Rectal smooth muscle tissue (tissue), 1 donor: Measurements from ENCODE around the gene RHNO1.
A peak's percentile ranks its signal among the peaks of the same experiment; 100 is the strongest.

ENCODE experiments used
- H3K27ac ChIP-seq: one replicate; pipeline ENCODE4 v1.7.0; 2013; ENCODE audit warnings: low read depth, low read length, inconsistent platforms
- H3K27me3 ChIP-seq: one replicate; pipeline ENCODE4 v1.7.0; 2013; ENCODE audit warnings: low read length; ENCODE audit not compliant: control insufficient read depth, insufficient read depth
- H3K36me3 ChIP-seq: one replicate; pipeline ENCODE4 v1.7.0; 2013; ENCODE audit warnings: low read length; ENCODE audit not compliant: control insufficient read depth, insufficient read depth
- H3K4me1 ChIP-seq: one replicate; pipeline ENCODE4 v1.7.0; 2013; ENCODE audit warnings: low read length; ENCODE audit not compliant: control insufficient read depth, insufficient read depth
- H3K4me3 ChIP-seq: one replicate; pipeline ENCODE4 v1.7.0; 2013; ENCODE audit warnings: low read length
- H3K9ac ChIP-seq: one replicate; pipeline ENCODE4 v1.7.0; 2013; ENCODE audit warnings: low read length

Gene RHNO1

GRCh38 chr12:2893007-2893406, 16.0 kb downstream of the RHNO1 start:
- Histone ChIP-seq H3K9ac (no peak overlapping the region), H3K27ac (no peak overlapping the region), H3K27me3 (no peaks in the 10 kb centered on the region), H3K4me3 (peak overlapping the region; percentile 46), H3K4me1 (peaks cover 11% of the 10 kb centered on the region), H3K36me3 (no peaks in the 10 kb centered on the region)

GRCh38 chr12:2895051-2895451, 18.0 kb downstream of the RHNO1 start:
- H3K4me3 ChIP-seq, result no peak overlapping the region
- no peak overlapping the region for H3K9ac ChIP-seq

GRCh38 chr12:2895511-2895910, 18.5 kb downstream of the RHNO1 start:
- H3K4me1 ChIP-seq, result peaks cover 5% of the 10 kb centered on the region
- peak overlapping the region; percentile 27 for H3K27ac ChIP-seq
- no peaks in the 10 kb centered on the region for H3K27me3 ChIP-seq
- H3K36me3 ChIP-seq, result no peaks in the 10 kb centered on the region
- no peak overlapping the region for H3K9ac ChIP-seq
- no peak overlapping the region for H3K4me3 ChIP-seq

More at GRCh38 chr12:2895051-2895451, 18.0 kb downstream of the RHNO1 start:
- Histone ChIP-seq H3K36me3 (no peaks in the 10 kb centered on the region), H3K27ac (peak overlapping the region; percentile 27), H3K27me3 (no peaks in the 10 kb centered on the region), H3K4me1 (peaks cover 8% of the 10 kb centered on the region)

DNA sequence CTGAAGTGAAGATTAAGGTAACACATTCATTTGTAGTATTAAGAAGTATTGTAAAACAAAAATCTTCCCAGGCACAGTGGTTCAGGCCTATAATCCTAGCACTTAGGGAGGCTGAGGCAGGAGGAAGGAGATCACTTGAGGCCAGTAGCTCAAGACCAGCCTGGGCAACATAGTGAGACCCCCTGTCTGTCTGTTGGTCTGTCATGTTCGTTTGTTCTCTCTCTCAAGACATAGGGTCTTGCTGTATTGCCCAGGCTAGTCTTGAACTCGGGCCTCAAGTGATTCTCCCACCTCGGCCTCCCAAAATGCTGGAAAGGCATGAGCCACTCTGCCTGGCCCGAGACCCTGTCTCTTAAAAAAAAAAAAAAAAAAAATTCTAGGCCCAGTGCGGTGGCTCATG, 20.4 kb downstream of the RHNO1 start:
- Histone ChIP-seq H3K4me3 (no peak overlapping the region), H3K9ac (no peak overlapping the region), H3K4me1 (peaks cover 11% of the 10 kb centered on the region), H3K36me3 (no peaks in the 10 kb centered on the region), H3K27ac (no peak overlapping the region), H3K27me3 (no peaks in the 10 kb centered on the region)

- Histone ChIP-seq H3K27ac (no peak overlapping the region), H3K27me3 (no peaks in the 10 kb centered on the region), H3K36me3 (no peaks in the 10 kb centered on the region), H3K4me3 (no peak overlapping the region), H3K4me1 (peaks cover 8% of the 10 kb centered on the region), H3K9ac (no peak overlapping the region)
Observed at GRCh38 chr12:2900642-2901041, 23.6 kb downstream of the RHNO1 start.

GRCh38 chr12:2902272-2902880, 25.4 kb downstream of the RHNO1 start:
- H3K36me3 ChIP-seq, result no peaks in the 10 kb centered on the region
- no peak overlapping the region for H3K9ac ChIP-seq
- H3K4me1 ChIP-seq, result peaks cover 8% of the 10 kb centered on the region
- H3K27me3 ChIP-seq, result no peaks in the 10 kb centered on the region
- H3K27ac ChIP-seq, result no peak overlapping the region
- no peak overlapping the region for H3K4me3 ChIP-seq

GRCh38 chr12:2904260-2904659, 27.2 kb downstream of the RHNO1 start:
- no peak overlapping the region for H3K4me3 ChIP-seq
- H3K4me1 ChIP-seq, result peaks cover 8% of the 10 kb centered on the region
- H3K9ac ChIP-seq, result no peak overlapping the region
- H3K27me3 ChIP-seq, result no peaks in the 10 kb centered on the region
- H3K36me3 ChIP-seq, result no peaks in the 10 kb centered on the region
- no peak overlapping the region for H3K27ac ChIP-seq

DNA sequence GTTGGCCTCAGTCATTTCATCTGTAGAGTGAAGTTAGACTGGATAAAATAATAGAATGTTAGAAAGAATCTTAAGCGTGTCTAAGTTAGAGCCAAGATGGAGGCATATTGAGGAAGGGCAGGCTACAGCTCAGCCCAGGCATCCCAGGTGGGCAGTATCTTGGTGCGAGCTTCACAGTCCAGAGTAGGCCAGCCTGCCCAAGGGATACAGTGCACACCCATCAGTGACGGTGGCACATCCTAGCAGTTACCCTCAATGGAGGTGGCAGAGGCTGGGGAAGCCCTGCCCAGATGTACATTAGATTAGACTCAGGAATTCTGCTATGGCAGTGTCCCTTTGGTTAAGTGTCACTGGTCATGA, 35.2 kb downstream of the RHNO1 start:
- H3K27me3 ChIP-seq, result no peaks in the 10 kb centered on the region
- no peaks in the 10 kb centered on the region for H3K4me1 ChIP-seq
- H3K27ac ChIP-seq, result no peak overlapping the region
- H3K4me3 ChIP-seq, result no peak overlapping the region
- no peaks in the 10 kb centered on the region for H3K36me3 ChIP-seq
- H3K9ac ChIP-seq, result no peak overlapping the region

GRCh38 chr12:2919249-2919648, 42.2 kb downstream of the RHNO1 start:
- Histone ChIP-seq H3K4me3 (no peak overlapping the region), H3K36me3 (peaks cover 10% of the 10 kb centered on the region), H3K27me3 (no peaks in the 10 kb centered on the region), H3K9ac (no peak overlapping the region), H3K4me1 (no peaks in the 10 kb centered on the region), H3K27ac (no peak overlapping the region)

DNA sequence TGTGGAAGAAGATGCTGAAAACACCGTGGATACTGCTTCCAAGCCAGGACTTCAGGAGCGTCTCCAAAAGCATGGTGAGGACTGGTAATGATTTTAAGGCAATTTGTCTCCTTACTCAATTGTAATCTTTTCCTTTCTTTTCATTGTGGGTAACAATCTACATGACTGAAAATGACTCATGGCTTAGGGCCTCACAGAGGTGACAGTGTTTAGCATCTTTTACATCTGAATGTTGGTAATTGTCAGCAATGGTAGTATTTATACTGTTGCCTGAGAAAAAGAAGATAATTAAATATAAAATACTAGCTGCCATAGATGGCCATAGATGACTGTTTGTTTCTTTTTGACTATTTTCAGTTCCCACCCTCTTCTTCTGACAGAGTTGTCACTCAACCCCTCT, 45.3 kb downstream of the RHNO1 start:
- no peak overlapping the region for H3K27ac ChIP-seq
- no peaks in the 10 kb centered on the region for H3K27me3 ChIP-seq
- peaks cover 18% of the 10 kb centered on the region for H3K36me3 ChIP-seq
- H3K4me3 ChIP-seq, result no peak overlapping the region
- no peak overlapping the region for H3K9ac ChIP-seq
- H3K4me1 ChIP-seq, result no peaks in the 10 kb centered on the region

DNA sequence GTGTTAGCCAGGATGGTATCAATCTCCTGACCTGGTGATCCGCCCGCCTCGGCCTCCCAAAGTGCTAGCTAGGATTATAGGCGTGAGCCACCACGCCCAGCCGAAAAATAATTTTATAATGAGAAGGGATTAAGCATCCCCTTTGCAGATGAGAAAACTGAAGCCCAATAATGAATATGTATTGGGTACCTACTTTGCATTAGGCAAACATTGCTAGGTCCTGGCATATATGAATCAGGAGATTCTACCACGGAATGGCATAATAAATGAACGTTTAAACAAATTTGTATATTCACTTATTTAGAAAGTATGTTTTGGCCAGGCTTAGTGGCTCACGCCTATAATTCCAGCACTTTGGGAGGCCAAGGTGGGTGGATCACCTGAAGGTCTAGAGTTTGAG, 46.0 kb downstream of the RHNO1 start:
- H3K27me3 ChIP-seq, result no peaks in the 10 kb centered on the region
- H3K4me1 ChIP-seq, result no peaks in the 10 kb centered on the region
- no peak overlapping the region for H3K4me3 ChIP-seq
- H3K36me3 ChIP-seq, result peaks cover 18% of the 10 kb centered on the region
- H3K27ac ChIP-seq, result no peak overlapping the region
- no peak overlapping the region for H3K9ac ChIP-seq

DNA sequence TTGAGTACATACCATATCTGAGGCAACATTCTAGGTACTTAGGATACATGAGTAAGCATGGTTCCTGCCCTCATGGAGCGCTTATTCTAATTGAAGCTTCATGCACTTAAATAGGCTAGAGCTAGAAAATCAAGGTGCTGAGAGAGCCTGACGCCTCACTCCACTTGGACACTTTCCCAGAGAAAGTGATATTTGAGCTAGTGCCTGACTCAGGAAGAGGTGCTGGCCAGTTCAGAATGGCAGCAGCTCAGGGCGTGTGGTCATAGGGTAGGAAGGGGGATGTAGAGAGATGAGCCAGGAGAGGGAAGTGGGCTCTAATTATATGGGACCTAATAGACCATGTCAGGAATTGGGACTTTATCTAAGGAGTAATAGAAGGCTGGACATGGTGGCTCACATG, 47.0 kb downstream of the RHNO1 start:
- Histone ChIP-seq H3K9ac (no peak overlapping the region), H3K4me3 (no peak overlapping the region), H3K36me3 (peaks cover 18% of the 10 kb centered on the region), H3K27ac (no peak overlapping the region), H3K4me1 (no peaks in the 10 kb centered on the region), H3K27me3 (no peaks in the 10 kb centered on the region)

DNA sequence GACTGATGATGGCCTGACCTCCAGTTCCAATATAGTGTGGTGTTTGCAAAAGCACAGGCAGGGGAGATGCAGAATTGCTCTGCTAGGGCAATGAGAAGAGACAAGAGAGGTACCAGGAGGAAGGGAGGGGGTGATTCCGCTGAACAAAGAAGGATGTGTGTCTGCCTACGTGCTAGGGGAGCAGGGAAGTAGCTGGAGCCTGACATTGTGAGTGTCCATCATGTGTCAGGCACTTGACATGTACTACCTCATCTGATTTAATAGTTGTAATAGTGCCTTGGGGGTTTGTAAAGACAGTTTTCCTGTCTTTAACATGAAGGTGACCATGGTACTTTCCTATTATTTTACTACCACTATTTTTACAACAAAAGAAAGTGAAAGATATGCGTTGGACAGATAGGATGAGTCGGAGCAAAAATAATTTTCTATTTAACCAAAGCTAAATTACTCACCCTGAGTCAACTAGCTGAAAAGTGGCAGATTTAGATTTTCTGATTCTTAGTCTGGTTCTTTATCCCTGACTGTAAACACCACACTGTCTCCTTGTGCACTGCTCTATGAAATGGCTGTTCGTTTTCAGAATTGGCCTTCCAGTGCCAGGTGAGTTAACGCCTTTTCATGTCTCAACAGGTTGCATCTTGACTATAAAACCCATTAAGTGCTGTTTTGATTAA, 48.4 kb downstream of the RHNO1 start:
- Histone ChIP-seq H3K27me3 (no peaks in the 10 kb centered on the region), H3K9ac (no peak overlapping the region), H3K27ac (no peak overlapping the region), H3K4me3 (no peak overlapping the region), H3K36me3 (peaks cover 18% of the 10 kb centered on the region), H3K4me1 (no peaks in the 10 kb centered on the region)
